Skin of body (tissue), 2 donors: ENCODE measurements around the gene RNF31. TPM values are rescaled to one million over a fixed set of nuclear protein-coding genes. Genes with fewer than 3 reads are reported as not detected.

Experiments used
- DNase-seq: peaks from one replicate; lab custom pipeline; 2025; lab: John Stamatoyannopoulos, UW
- total RNA-seq: library from RNA; depleted of rRNA; stranded (reverse); fragments of >200 nt; gene quantifications from one replicate; pipeline ENCODE4 v1.2.3, GENCODE V29; 2014

Gene RNF31
- total RNA-seq, 1 donor from 2014 or later: 24.2 TPM

GRCh38 chr14:24182110-24182882 is 35.0 kb downstream of the RNF31 start:
- DNase-seq: no peak

DNA sequence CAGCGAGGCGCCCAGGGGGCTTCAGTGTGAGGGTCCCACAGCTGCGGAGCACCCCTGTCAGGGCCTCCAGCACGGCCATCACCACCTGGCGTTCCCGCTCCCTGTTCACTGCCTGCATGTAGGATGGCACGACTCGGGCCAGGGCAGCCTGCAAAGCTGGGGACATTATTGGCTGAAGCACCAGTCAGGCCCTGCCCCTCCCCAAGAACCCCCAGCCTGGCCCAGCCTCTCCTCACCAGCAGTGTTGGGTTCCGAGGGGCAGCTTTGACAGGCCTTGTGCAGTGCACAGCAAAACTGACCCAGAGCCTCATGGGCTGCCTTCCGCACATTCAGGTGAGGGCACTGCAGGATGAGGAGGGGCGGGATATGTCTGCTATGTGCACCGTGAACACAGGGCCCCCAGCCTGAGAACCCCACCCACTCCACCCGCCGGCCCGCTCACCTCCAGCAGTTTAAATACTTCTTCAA is 35.8 kb downstream of the RNF31 start:
- DNase-seq: no peak

- DNase-seq: no peak
These were observed 37.0 kb downstream of the RNF31 start for GRCh38 chr14:24184104-24184970.

DNA sequence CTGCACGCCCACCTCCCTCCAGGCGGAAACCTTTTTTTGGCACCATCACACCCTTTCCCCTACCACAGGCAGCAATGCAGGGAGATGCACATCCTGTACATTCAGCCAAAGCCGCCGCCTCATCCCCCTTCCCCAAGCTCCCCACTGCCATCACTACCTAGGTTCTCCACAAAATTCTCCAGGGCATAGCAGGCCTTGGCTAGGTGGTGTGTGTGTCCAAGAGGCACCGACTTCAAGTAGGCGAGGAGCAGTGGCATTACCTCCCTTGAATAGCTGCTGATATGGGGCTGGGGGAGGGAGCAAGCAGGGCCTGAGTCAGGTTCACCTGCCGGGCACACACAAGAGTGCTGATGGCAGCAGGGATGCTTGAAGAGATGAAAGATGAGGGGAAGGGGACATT is 37.7 kb downstream of the RNF31 start:
- DNase-seq: no peak

GRCh38 chr14:24185741-24186140 is 38.4 kb downstream of the RNF31 start:
- no peak for DNase-seq

- no peak for DNase-seq
These were observed 39.7 kb downstream of the RNF31 start for GRCh38 chr14:24186831-24187538.

GRCh38 chr14:24187539-24187915 is 40.2 kb downstream of the RNF31 start:
- no peak for DNase-seq

GRCh38 chr14:24188251-24189058 is 41.2 kb downstream of the RNF31 start, which contains the start of gene IPO4:
IPO4 (minus strand) TSS chr14:24188816; CDS start chr14:24188787, 29 bp downstream.
- peak; percentile 97 for DNase-seq

DNA sequence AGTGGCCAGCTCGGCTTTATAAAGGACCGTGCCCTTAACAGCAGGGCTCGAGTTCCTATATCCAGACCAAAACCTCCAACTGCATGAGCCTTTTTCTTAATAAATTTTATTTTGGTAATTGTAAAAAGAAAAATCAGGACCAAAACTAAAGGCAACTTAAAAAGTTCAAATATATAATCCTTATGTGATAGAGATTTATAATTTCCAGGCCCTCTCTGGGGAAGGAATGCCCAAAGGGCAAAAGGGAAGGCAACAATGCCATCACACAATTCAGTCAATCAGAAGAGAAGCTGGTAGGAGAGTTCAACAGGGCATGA is 41.7 kb downstream of the RNF31 start:
- no peak for DNase-seq

DNA sequence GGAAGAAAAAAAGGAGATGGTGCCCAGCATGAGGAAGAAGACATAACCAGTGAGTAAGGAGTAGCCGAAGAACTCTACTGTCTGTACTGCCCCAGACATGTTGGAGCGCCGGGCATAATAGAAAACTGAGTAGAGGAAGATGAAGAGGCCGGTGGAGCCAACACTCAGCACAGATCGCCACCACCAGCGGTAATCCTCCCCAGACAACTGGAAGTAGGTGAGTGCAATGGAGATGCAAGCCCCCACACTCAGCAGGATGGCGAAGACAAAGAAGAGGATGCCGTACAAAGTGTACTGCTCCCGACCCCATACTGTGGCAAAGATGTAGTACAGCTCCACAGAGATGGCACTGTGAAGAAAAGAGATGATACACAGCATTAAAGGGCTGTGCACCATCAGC is 42.2 kb downstream of the RNF31 start:
- no peak for DNase-seq

- DNase-seq: no peak
These were observed 43.1 kb downstream of the RNF31 start for GRCh38 chr14:24190416-24190815.

DNA sequence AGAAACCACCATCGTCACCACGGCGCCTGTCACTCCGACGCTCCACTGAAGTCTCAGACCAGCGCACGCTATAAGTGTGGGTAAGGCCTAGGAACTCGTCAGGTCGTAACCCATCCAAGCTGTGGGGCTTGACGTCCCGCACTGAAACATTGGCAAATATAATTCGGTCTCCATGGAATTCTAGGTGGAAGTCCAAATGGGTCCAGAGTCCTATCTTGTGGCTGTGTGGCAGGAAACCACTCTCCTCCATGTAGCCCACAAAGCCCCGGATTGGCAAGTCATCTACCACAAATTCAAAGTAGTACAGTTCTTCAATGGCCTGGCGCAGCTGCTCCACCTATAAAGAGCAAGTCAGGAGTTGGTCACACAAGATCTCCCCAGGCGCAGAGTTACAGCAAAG is 45.6 kb downstream of the RNF31 start:
- no peak for DNase-seq

DNA sequence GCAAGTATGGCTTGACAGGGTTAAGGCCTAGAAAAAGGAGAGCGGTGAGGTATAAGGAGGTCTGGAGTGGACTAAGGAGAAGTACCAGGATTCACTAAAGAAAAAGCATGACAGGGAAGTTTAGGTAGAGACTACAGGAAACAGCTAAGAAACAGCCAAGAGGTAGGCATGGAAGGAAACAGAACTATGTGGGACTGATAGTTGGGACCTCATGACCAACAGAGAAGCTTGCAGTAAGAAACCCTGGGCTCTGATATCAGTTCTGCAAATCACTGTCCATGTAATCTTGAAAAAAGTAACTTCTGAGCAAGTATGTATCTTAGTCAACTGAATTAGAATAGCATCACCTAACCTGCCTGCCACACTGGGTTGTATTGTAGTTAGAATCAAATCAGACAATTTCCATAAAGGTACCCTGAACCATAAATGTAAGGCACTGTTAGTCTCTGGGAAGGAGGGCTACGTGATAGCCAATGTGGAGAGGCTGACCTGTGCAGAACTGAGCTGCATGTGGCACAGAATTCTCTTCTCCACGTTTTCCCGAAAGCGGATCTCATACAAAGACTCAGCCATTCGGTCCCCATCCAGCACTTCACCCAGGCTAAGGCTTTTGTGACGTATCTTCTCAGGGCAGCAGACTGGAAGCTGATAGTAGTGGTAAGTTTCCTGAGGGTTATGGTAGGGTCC is 47.0 kb downstream of the RNF31 start:
- no peak for DNase-seq

GRCh38 chr14:24194873-24195185 is 47.5 kb downstream of the RNF31 start:
- DNase-seq: no peak

- peak; percentile 83 for DNase-seq
These were observed 48.1 kb downstream of the RNF31 start, which contains the start of gene TM9SF1 for GRCh38 chr14:24195186-24196070. TM9SF1 (minus strand) TSS chr14:24195441; CDS start chr14:24195019, 422 bp downstream.

DNA sequence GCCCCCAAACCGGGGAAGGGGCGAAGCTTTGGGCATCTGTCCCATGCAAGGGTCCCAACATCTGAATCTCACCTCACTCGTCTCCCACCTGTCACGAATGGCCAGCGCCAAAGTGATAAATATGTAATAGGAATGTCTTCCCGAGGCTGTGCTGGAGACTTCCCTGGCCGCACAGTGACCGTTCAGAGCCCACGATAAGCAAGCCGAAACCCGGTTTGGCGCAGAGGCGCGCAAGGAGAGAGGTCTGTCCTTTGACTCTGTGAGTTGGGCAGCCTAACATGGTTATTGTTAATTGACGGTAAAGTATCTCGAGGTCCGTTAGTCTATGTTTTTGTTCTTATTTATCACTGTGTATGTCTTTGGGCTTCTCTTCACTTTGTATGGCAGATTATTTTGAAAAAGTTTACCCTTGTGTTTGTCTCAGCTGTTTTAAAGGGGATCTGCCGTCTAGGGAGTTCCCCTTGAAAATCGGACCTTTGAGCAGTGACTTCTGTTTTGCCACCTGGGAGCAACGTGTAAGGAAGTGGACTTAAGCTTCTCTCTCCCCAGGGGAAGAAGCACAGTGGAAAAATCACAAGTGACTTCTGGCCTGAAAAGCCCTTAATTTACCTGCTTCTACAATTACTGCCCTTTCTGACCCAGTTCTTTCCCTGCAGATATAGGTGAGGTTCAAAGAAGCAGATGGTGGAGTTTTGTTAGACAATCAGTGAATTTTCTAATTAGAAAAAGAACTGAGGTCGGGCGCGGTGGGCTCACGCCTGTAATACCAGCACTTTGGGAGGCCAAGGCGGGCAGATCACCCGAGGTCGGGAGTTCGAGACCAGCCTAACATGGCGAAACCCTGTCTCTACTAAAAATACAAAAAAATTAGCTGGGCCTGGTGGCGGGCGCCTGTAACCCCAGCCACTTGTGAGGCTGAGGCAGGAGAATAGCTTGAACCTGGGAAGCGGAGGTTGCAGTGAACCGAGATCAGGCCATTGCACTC is 49.1 kb downstream of the RNF31 start:
- peak; percentile 16 for DNase-seq

GRCh38 chr14:24197056-24197450 is 49.8 kb downstream of the RNF31 start:
- no peak for DNase-seq

DNA sequence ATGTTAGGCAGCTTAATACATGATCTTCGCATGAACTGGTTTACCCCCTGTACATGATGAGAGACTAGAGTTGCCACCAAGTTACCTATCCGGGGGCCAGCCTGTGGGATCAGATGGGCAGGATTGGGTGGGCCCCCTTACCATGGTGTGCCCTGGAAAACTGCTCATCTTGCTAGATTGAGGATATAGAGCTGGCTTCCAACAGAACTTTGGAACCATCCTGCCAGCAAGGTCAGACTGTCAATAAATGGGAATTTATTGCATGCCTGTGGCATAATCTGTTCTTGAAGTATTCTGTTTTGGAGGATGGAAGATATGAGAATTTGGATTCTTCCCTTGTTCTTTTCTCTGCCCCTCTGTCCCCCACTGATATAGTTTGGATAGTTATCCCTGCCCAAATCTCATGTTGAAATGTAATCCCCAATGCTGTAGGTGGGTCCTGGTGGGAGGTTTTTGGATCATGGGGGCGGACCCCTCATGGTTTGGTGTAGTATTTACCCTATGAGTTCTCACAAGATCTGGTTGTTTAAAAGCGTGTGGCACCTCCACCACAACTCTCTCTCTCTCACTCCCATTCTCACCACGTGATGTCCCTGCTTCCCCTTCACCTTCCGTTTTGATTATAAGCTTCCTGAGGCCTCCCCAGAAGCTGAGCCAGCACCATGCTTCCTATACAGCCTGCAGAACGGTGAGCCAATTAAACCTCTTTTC is 51.7 kb downstream of the RNF31 start:
- DNase-seq: no peak
